Pancreas (tissue), 10 donors: Measurements from ENCODE around the gene EXD2. TPM values are rescaled to one million over a fixed set of nuclear protein-coding genes. Genes with fewer than 3 reads are reported as not detected.

Experiments used
- ATAC-seq, 4 donors: fragments of 200-7000 bp; cut with Tn5 transposase; one replicate each; pipeline versions ENCODE4 v1.8.0 to v1.9.1; 2020; ENCODE audit warnings: mild to moderate bottlenecking in 4 of 4, moderate library complexity in 4 of 4
- DNase-seq, 6 donors: peaks; one replicate each; pipeline ENCODE4 v3.0.0-alpha.2; 2020
- FAIRE-seq: peaks from 2 replicates; lab custom pipeline; 2012; peaks lifted over from hg19 to GRCh38; lab: Jason Lieb, UNC
- H3K27ac ChIP-seq, 4 donors: fragments of 200-600 bp; sonication (generic); 1 replicate in 3 of 4; 2 replicates in 1 of 4; pipeline versions ENCODE4 v1.5.0 to v1.8.0; 2020
- H3K27me3 ChIP-seq, 4 donors: fragments of 200-600 bp; one replicate each; pipeline ENCODE4 v1.8.0; 2021
- H3K36me3 ChIP-seq, 3 donors: fragments of 200-600 bp; sonication (generic) in 1 of 3; one replicate each; pipeline versions ENCODE4 v1.5.0 to v1.8.0; 2020 to 2021
- H3K4me1 ChIP-seq, 3 donors: fragments of 200-600 bp; one replicate each; pipeline ENCODE4 v1.8.0; 2021
- H3K4me3 ChIP-seq, 4 donors: fragments of 200-600 bp; sonication (generic) in 2 of 4; one replicate each; pipeline versions ENCODE4 v1.5.0 to v1.8.0; 2020 to 2021
- H3K9me3 ChIP-seq, 4 donors: fragments of 200-600 bp; one replicate each; pipeline ENCODE4 v1.8.0; 2021
- CTCF ChIP-seq, 4 donors: fragments of 200-600 bp; sonication (generic) in 3 of 4; IDR thresholded peaks; one replicate each; pipeline versions ENCODE4 v1.5.0 to v1.8.0; 2021; ENCODE audit warnings: antibody characterized with exemption in 4 of 4
- WGBS, 2 donors: extraction: QIAGEN DNeasy Blood & Tissue Kit; methylation state at CpG; one replicate each; pipeline ENCODE4 v1.1.7; 2013; 5-methylcytosine and 5-hydroxymethylcytosine counted together
- intact Hi-C, 3 donors: fragments of 100-400 bp; cut with DNase I; formaldehyde crosslinking; loops; one replicate each; pipeline versions ENCODE4 v1.11.1 to v1.14.2; 2022
- polyA plus RNA-seq, 2 donors: library from polyadenylated mRNA; stranded (reverse); fragments of 200-250 nt; gene quantifications; one replicate each; pipeline ENCODE4 v1.2.3, GENCODE V29; 2013
- total RNA-seq, 6 donors: library from RNA; stranded (reverse); fragmentation: NEBNext Ultra II Directional in 4 of 6; extraction: Animal tissue kit (Norgen Biotek cat#: 25700) in 4 of 6; gene quantifications; one replicate each; pipeline versions ENCODE4 v1.2.1 to v1.2.4, GENCODE V29; 2021 to 2023
- donor health status: healthy with polysubstance abuse.
- donor health status: DM: no; HTN: no; CAD: no; lungs with moderate emphysema.
- donor health status: DM: no; HTN: no; CAD: no.
- donor health status: control.
- donor health status: control.
- donor health status: Bipolar disorder and iron deficiency.
- donor health status: DM: yes; HTN: yes; CAD: no.
- donor health status: DM: no; HTN: no; CAD: no.
- donor health status: DM: no; HTN: no; CAD: no.
- donor health status: DM: yes; HTN: yes; CAD: no.

The EXD2 gene
- total and polyA plus RNA-seq, 8 donors: 9.5 to 24.5 (median 18.5) TPM

GRCh38 chr14:69291891-69292561, 100.7 kb downstream of the EXD2 start:
- WGBS, 2 donors: 85 to 91% methylated on average over 5 of the region's 5 CpGs
- Histone ChIP-seq H3K4me3 (no peak overlapping the region), H3K27ac (no peak overlapping the region), H3K36me3 (no peaks in the 10 kb centered on the region), H3K4me1 (no peaks in the 10 kb centered on the region), H3K27me3 (no peaks in the 10 kb centered on the region), H3K9me3 (no peaks in the 10 kb centered on the region)
- ATAC-seq (no peak), DNase-seq (no peak), FAIRE-seq (no peak)
- intact Hi-C loops: no loop called here
- TF ChIP-seq CTCF (IDR thresholded peaks at IDR 0.05): no peak

Other genes starting within 250 kb of the EXD2 start
- 100 to 1,000 TPM in 2 of 6 donors, 10 to 100 TPM in 4; 41.4 to 133 (median 50.9) TPM for gene ACTN1, start 212.2 kb upstream of the EXD2 start, total RNA-seq
- 10 to 100 TPM; 24.4 to 47.3 TPM for gene ACTN1, start 212.2 kb upstream of the EXD2 start, polyA plus RNA-seq
- gene DCAF5, start 38.4 kb upstream of the EXD2 start, total RNA-seq: 10 to 100 TPM; 15.9 to 30.4 (median 20.6) TPM
- gene DCAF5, start 38.4 kb upstream of the EXD2 start, polyA plus RNA-seq: 10 to 100 TPM; 18.9 to 19.9 TPM
- gene GALNT16, start 68.7 kb downstream of the EXD2 start, total RNA-seq: 1 to 10 TPM in 5 of 6 donors, under 1 TPM in 1; 0.93 to 3.2 (median 2.4) TPM
- gene GALNT16, start 68.7 kb downstream of the EXD2 start, polyA plus RNA-seq: 1 to 10 TPM; 1.5 to 1.7 TPM
- 10 to 100 TPM; 32.4 to 75.4 (median 50.4) TPM for gene ERH, start 206.8 kb downstream of the EXD2 start, total RNA-seq
- 10 to 100 TPM; 67.2 to 71.7 TPM for gene ERH, start 206.8 kb downstream of the EXD2 start, polyA plus RNA-seq
- 10 to 100 TPM; 24.3 to 40.2 (median 35.5) TPM for gene SLC39A9, start 207.2 kb downstream of the EXD2 start, total RNA-seq
- gene SLC39A9, start 207.2 kb downstream of the EXD2 start, polyA plus RNA-seq: 10 to 100 TPM; 13.2 to 20.1 TPM